H1 (cell line): ENCODE results near the gene CHPT1. TPM values are rescaled to one million over a fixed set of nuclear protein-coding genes. Genes with fewer than 3 reads are reported as not detected.

Experiments used
- CTCF ChIA-PET: fragments of 300-600 bp; sonication (Branson Sonifier 250); formaldehyde crosslinking; loops from one replicate; lab custom pipeline; 2021; ENCODE audit not compliant: partially characterized antibody; lab: Charles Lee
- POLR2A ChIA-PET: fragments of 300-600 bp; sonication (Branson Sonifier 250); formaldehyde crosslinking; loops from one replicate; lab custom pipeline; 2021; ENCODE audit warnings: inconsistent platforms; ENCODE audit not compliant: partially characterized antibody; lab: Charles Lee
- DNase-seq, 2 experiments: peaks; one replicate each; pipeline versions ENCODE4 v3.0.0 to v3.0.0-alpha.2; 2010 to 2022; ENCODE audit warnings: low spot score in 2 of 2, low read depth in 1 of 2, mixed read lengths in 1 of 2
- FAIRE-seq: peaks from 2 replicates; lab custom pipeline; 2011; peaks lifted over from hg19 to GRCh38; lab: Jason Lieb, UNC
- H2AFZ ChIP-seq: 2 replicates; pipeline ENCODE4 v1.8.1; 2012; ENCODE audit warnings: low read length, inconsistent platforms
- H2AK5ac ChIP-seq: 2 replicates; pipeline ENCODE4 v1.6.1; 2013; ENCODE audit warnings: low read depth, low read length
- H2BK120ac ChIP-seq: replicated peaks from 2 replicates; pipeline ENCODE3; 2013; ENCODE audit warnings: low read depth, low read length, inconsistent platforms
- H2BK12ac ChIP-seq: 2 replicates; pipeline ENCODE4 v1.6.1; 2013; ENCODE audit warnings: low read depth, low read length
- H2BK15ac ChIP-seq: 2 replicates; pipeline ENCODE4 v1.6.1; 2013; ENCODE audit warnings: low read length
- H2BK20ac ChIP-seq: 2 replicates; pipeline ENCODE4 v1.6.1; 2013; ENCODE audit warnings: low read length
- H2BK5ac ChIP-seq: 2 replicates; pipeline ENCODE4 v1.6.1; 2013; ENCODE audit warnings: low read depth, low read length
- H3K14ac ChIP-seq: 2 replicates; pipeline ENCODE4 v1.6.1; 2013; ENCODE audit warnings: inconsistent platforms; ENCODE audit not compliant: insufficient read length
- H3K18ac ChIP-seq: 2 replicates; pipeline ENCODE4 v1.6.1; 2013; ENCODE audit warnings: low read length; ENCODE audit errors: extremely low read depth
- H3K23ac ChIP-seq: 2 replicates; pipeline ENCODE4 v1.6.1; 2013; ENCODE audit warnings: inconsistent platforms; ENCODE audit not compliant: insufficient read length
- H3K23me2 ChIP-seq: 2 replicates; pipeline ENCODE4 v1.6.1; 2013; ENCODE audit warnings: low read depth, low read length
- H3K27ac ChIP-seq: 2 replicates; pipeline ENCODE4 v1.6.1; 2011; ENCODE audit warnings: low read depth, low read length, inconsistent platforms
- H3K27me3 ChIP-seq, 4 experiments: replicated peaks in 1 of 4; 1 replicate in 1 of 4; 2 replicates in 3 of 4; pipeline versions ENCODE4 v1.6.1 to v1.8.1; 2011 to 2013; ENCODE audit warnings: low read length in 3 of 4, mild to moderate bottlenecking in 3 of 4, inconsistent platforms in 2 of 4, mixed read lengths in 2 of 4, moderate library complexity in 1 of 4; ENCODE audit not compliant: control insufficient read depth in 3 of 4, insufficient read depth in 3 of 4; ENCODE audit errors: extremely low read depth in 1 of 4
- H3K36me3 ChIP-seq, 4 experiments: 2 replicates each; pipeline versions ENCODE4 v1.6.1 to v1.8.1; 2011 to 2013; ENCODE audit warnings: mild to moderate bottlenecking in 4 of 4, low read length in 3 of 4, moderate library complexity in 2 of 4, control low read depth in 1 of 4, inconsistent platforms in 1 of 4; ENCODE audit not compliant: insufficient read depth in 4 of 4, control insufficient read depth in 2 of 4
- H3K4ac ChIP-seq: replicated peaks from 2 replicates; pipeline ENCODE3; 2013; ENCODE audit warnings: low read length, low read depth, mixed read lengths, inconsistent platforms; ENCODE audit not compliant: insufficient read length
- H3K4me1 ChIP-seq, 4 experiments: replicated peaks in 1 of 4; 1 replicate in 1 of 4; 2 replicates in 3 of 4; pipeline versions ENCODE4 v1.6.1 to v1.8.1; 2011 to 2013; ENCODE audit warnings: low read length in 3 of 4, inconsistent platforms in 2 of 4, mixed read lengths in 1 of 4; ENCODE audit not compliant: insufficient read depth in 4 of 4, control insufficient read depth in 3 of 4
- H3K4me2 ChIP-seq, 2 experiments: 2 replicates each; pipeline versions ENCODE4 v1.6.1 to v1.8.1; 2011 to 2013; ENCODE audit warnings: low read depth in 2 of 2, low read length in 2 of 2, control low read depth in 1 of 2, inconsistent platforms in 1 of 2, mild to moderate bottlenecking in 1 of 2; ENCODE audit not compliant: insufficient read depth in 1 of 2
- H3K4me3 ChIP-seq, 4 experiments: fragments of 200-600, 300-600 bp in 1 of 4; sonication (generic), shearing (Covaris generic), sonication (Bioruptor Twin) in 1 of 4; 2 replicates each; pipeline versions ENCODE4 v1.5.1 to v1.8.1; 2011 to 2016; ENCODE audit warnings: low read length in 4 of 4, low read depth in 3 of 4, control low read depth in 2 of 4, inconsistent platforms in 2 of 4, mild to moderate bottlenecking in 2 of 4, mixed read lengths in 1 of 4, moderate library complexity in 1 of 4; ENCODE audit not compliant: insufficient read depth in 2 of 4; ENCODE audit errors: extremely low read depth in 1 of 4
- H3K56ac ChIP-seq: replicated peaks from 2 replicates; pipeline ENCODE3; 2013; ENCODE audit warnings: low read depth, mild to moderate bottlenecking, mixed read lengths, low read length, inconsistent platforms; ENCODE audit not compliant: insufficient read length
- H3K79me1 ChIP-seq: 2 replicates; pipeline ENCODE4 v1.6.1; 2013; ENCODE audit warnings: low read depth, low read length, control low read depth
- H3K79me2 ChIP-seq, 2 experiments: 2 replicates each; pipeline versions ENCODE4 v1.6.1 to v1.8.1; 2012 to 2013; ENCODE audit warnings: low read length in 2 of 2, mild to moderate bottlenecking in 2 of 2, inconsistent platforms in 1 of 2; ENCODE audit not compliant: insufficient read depth in 2 of 2, control insufficient read depth in 1 of 2
- H3K9ac ChIP-seq, 4 experiments: replicated peaks in 1 of 4; 1 replicate in 1 of 4; 2 replicates in 3 of 4; pipeline versions ENCODE4 v1.6.1 to v1.8.1; 2011 to 2013; ENCODE audit warnings: low read depth in 3 of 4, low read length in 3 of 4, control low read depth in 2 of 4, mild to moderate bottlenecking in 2 of 4, moderate library complexity in 2 of 4, inconsistent platforms in 1 of 4; ENCODE audit errors: extremely low read depth in 1 of 4
- H3K9me3 ChIP-seq, 2 experiments: 2 replicates each; pipeline versions ENCODE4 v1.6.1 to v1.8.1; 2012 to 2013; ENCODE audit warnings: mild to moderate bottlenecking in 2 of 2, moderate library complexity in 2 of 2, control low read depth in 1 of 2, inconsistent platforms in 1 of 2, low read depth in 1 of 2, low read length in 1 of 2, mixed read lengths in 1 of 2; ENCODE audit not compliant: insufficient read depth in 2 of 2
- H4K20me1 ChIP-seq, 2 experiments: replicated peaks in 1 of 2; 2 replicates each; pipeline versions ENCODE3 to v1.8.1; 2011 to 2013; ENCODE audit warnings: inconsistent platforms in 2 of 2, low read length in 2 of 2, mild to moderate bottlenecking in 1 of 2; ENCODE audit not compliant: insufficient read depth in 2 of 2, control insufficient read depth in 1 of 2
- H4K5ac ChIP-seq: 2 replicates; pipeline ENCODE4 v1.6.1; 2013; ENCODE audit warnings: low read length, low read depth, mixed read lengths, inconsistent platforms; ENCODE audit not compliant: insufficient read length
- H4K8ac ChIP-seq: 2 replicates; pipeline ENCODE4 v1.8.0; 2013; ENCODE audit warnings: mild to moderate bottlenecking, moderate library complexity, low read length, inconsistent platforms; ENCODE audit not compliant: insufficient read depth; ENCODE audit errors: extremely low read depth
- H4K91ac ChIP-seq: replicated peaks from 2 replicates; pipeline ENCODE3; 2013; ENCODE audit warnings: low read length, mixed read lengths, inconsistent platforms; ENCODE audit not compliant: insufficient read length
- GABPA ChIP-seq: IDR thresholded peaks from 2 replicates; pipeline ENCODE4 v1.6.1; 2011; ENCODE audit warnings: mild to moderate bottlenecking, low read length, moderate library complexity, borderline replicate concordance; ENCODE audit not compliant: insufficient read depth
- SIRT6 ChIP-seq: IDR thresholded peaks from one replicate; pipeline ENCODE4 v1.7.1; 2012; ENCODE audit warnings: low read length, inconsistent platforms
- WGBS, 2 experiments: shearing (Covaris generic) in 1 of 2; methylation state at CpG; one replicate each; pipeline versions ENCODE4 v1.1.6 to v1.1.7; 2013 to 2015; ENCODE audit warnings: low lambda C conversion rate in 2 of 2, mixed read lengths in 2 of 2, inconsistent platforms in 1 of 2, low coverage in 1 of 2, missing lambda C conversion rate in 1 of 2; ENCODE audit not compliant: insufficient replicate concordance in 2 of 2, insufficient coverage in 1 of 2, insufficient read length in 1 of 2; ENCODE audit errors: extremely low coverage in 1 of 2, missing lambda C conversion rate in 1 of 2; 5-methylcytosine and 5-hydroxymethylcytosine counted together
- polyA plus RNA-seq, 7 experiments: library from polyadenylated mRNA; depleted of rRNA in 3 of 7; stranded (reverse) in 5 of 7; unstranded in 2 of 7; fragments of >200 nt in 5 of 7; fragments of 200-250 nt in 2 of 7; gene quantifications; 1 replicate in 5 of 7; 2 replicates in 1 of 7; 4 replicates in 1 of 7; pipeline versions ENCODE4 v1.2.1 to v1.2.3, GENCODE V29; 2011 to 2013; ENCODE audit warnings: missing spikeins in 2 of 7, mixed read lengths in 2 of 7
- total RNA-seq: library from RNA; stranded (reverse); fragmentation: NEBNext Ultra II Directional; extraction: Animal tissue kit (Norgen Biotek cat#: 25700); gene quantifications from 2 replicates; pipeline ENCODE4 v1.2.1, GENCODE V29; 2021
- TF ChIP-seq, protein P1 (sequence below): IDR thresholded peaks from 2 replicates; pipeline ENCODE4 v1.6.1; 2012; ENCODE audit warnings: inconsistent platforms

CHPT1 gene
- total and polyA plus RNA-seq, 2 of the 8 experiments (the other 6 are each of a cell fraction or from before 2014, with no cell fraction given), result 13.3 to 22.5 TPM

DNA sequence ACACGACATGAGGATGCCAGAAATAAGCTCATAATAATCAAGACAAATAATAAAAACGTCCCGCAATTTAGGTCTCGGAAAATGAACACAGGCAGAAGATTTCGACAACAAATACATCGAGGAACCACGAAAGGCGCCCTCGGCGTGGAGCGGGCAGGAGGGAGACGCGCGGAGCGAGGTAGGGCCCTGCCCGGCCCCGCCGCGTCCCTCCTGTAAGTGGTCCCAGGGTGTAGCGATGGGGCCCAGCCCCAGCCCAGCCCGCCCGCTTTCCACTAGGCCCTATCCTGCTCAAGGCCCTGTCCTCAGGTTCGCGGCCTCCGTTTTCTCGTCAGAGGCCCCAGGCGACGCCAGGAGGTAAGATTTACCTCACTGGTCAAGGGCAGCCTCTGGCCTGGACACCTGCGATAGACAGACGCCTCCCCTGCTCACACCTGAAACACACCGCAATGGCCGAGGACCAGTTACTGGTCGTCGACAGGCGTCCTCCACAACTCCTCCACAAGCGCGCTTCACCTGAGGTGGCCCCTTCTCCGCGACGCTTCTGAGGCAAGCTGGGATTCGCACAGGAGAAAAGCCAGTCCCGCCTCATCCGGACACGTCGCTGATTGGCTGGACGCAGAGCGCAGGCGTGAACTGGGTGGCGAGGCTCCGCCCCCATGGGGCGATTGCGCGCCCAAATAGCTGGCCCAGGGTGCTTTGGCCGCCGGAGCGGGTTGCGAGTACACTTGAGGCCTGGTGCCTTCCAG is 41.7 kb downstream of the CHPT1 start, which contains the start of gene SYCP3:
Gene SYCP3, minus strand, starts transcription at position 543 of the 746 bp plus-strand sequence. CDS start 1,527 bp downstream, outside the sequence.
- H3K4ac ChIP-seq, result no peak within 1 kb of the TSS
- H3K4me3 ChIP-seq, result no peak within 1 kb of the TSS
- H4K5ac ChIP-seq, result no peak within 1 kb of the TSS
- no peaks in the 10 kb centered on the region for H3K79me1 ChIP-seq
- no peaks in the 10 kb centered on the region for H3K27me3 ChIP-seq
- H3K4me2 ChIP-seq, result no peak within 1 kb of the TSS
- H2BK5ac ChIP-seq, result no peak within 1 kb of the TSS
- no peak within 1 kb of the TSS for H2BK15ac ChIP-seq
- no peaks in the 10 kb centered on the region for H4K20me1 ChIP-seq
- ChIA-PET POLR2A (interaction anchor here (0.7 kb wide), 1 partner anchor 16 kb away, joined by 4 read pairs; no protein-coding TSS in a partner anchor), CTCF (interaction anchor here (1.0 kb wide), 1 partner anchor 21 kb away, joined by 3 read pairs; no protein-coding TSS in a partner anchor)
- peaks cover 2 to 6% (median 4%) of the 10 kb centered on the region in 4 experiments; a peak in 5 of 8 replicates for H3K36me3 ChIP-seq
- no peaks in the 10 kb centered on the region for H3K79me2 ChIP-seq
- no peak within 1 kb of the TSS for H2AK5ac ChIP-seq
- no peak within 1 kb of the TSS for H2BK12ac ChIP-seq
- no peak within 1 kb of the TSS for H3K56ac ChIP-seq
- FAIRE-seq (no peak), DNase-seq (no peak)
- no peaks in the 10 kb centered on the region for H3K9me3 ChIP-seq
- no peak within 1 kb of the TSS for H2BK120ac ChIP-seq
- peak within 1 kb of the TSS; percentile 68; the same call in 1 of the 2 replicates for H4K8ac ChIP-seq
- no peak within 1 kb of the TSS for H2BK20ac ChIP-seq
- no peak within 1 kb of the TSS for H3K23ac ChIP-seq
- TF ChIP-seq, protein P1, sequence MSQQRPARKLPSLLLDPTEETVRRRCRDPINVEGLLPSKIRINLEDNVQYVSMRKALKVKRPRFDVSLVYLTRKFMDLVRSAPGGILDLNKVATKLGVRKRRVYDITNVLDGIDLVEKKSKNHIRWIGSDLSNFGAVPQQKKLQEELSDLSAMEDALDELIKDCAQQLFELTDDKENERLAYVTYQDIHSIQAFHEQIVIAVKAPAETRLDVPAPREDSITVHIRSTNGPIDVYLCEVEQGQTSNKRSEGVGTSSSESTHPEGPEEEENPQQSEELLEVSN, result peak; percentile 26; the same call in 1 of the 2 replicates
- TF ChIP-seq SIRT6, result no peak
- no peak for TF ChIP-seq GABPA
- no peak within 1 kb of the TSS for H2AFZ ChIP-seq
- no peak within 1 kb of the TSS for H4K91ac ChIP-seq
- no peaks in the 10 kb centered on the region for H3K4me1 ChIP-seq
- 92% methylated on average over 56 of the region's 57 CpGs; no CpG with 5 or more reads in 1 of the 2 experiments for WGBS, 2 experiments
- H3K18ac ChIP-seq, result no peak within 1 kb of the TSS
- H3K23me2 ChIP-seq, result no peaks in the 10 kb centered on the region
- H3K27ac ChIP-seq, result no peak within 1 kb of the TSS
- H3K14ac ChIP-seq, result no peak within 1 kb of the TSS
- no peak within 1 kb of the TSS for H3K9ac ChIP-seq
